H1 (cell line): ENCODE results near the gene STAT1.

Experiments
- BACH1 ChIP-seq: IDR thresholded peaks from 2 replicates; pipeline ENCODE4 v1.6.1; 2012; ENCODE audit warnings: low read length, improper control_type of control experiment
- POLR2A ChIP-seq, 2 experiments: IDR thresholded peaks; 1 replicate in 1 of 2; 2 replicates in 1 of 2; pipeline ENCODE4 v1.6.1; 2011; ENCODE audit warnings: low read depth in 2 of 2, low read length in 2 of 2, mild to moderate bottlenecking in 2 of 2; ENCODE audit errors: control extremely low read depth in 1 of 2
- SIN3A ChIP-seq, 2 experiments: IDR thresholded peaks in 1 of 2; conservative IDR thresholded peaks in 1 of 2; 2 replicates each; pipeline ENCODE4 v1.6.1; 2011 to 2012; ENCODE audit warnings: low read length in 2 of 2, improper control_type of control experiment in 1 of 2, low read depth in 1 of 2, mild to moderate bottlenecking in 1 of 2

- no peak for TF ChIP-seq POLR2A (IDR thresholded peaks at IDR 0.05; ENCODE audit: control extremely low read depth in 1 of 2, low read depth in 2 of 2, low read length in 2 of 2)
- no peak for TF ChIP-seq BACH1
- TF ChIP-seq SIN3A (conservative IDR thresholded peaks at IDR 0.05 in 1 of 2, IDR thresholded peaks at IDR 0.05 in 1 of 2; ENCODE audit: low read depth in 1 of 2, low read length in 2 of 2) = no peak
These were observed 60.7 kb downstream of the STAT1 start for GRCh38 chr2:190953257-190953656.
